Measurements from ENCODE around the gene TMEM237.

The TMEM237 gene

GRCh38 chr2:201643216-201643890 lies at the start of gene TMEM237:
TSS of gene TMEM237 (minus strand) at chr2:201643503. CDS start at chr2:201643400, 103 bp downstream.
- DNase-seq (ENCODE audit: low read depth), result peak; percentile 62
- no peak for TF ChIP-seq POLR2A (IDR thresholded peaks at IDR 0.05; ENCODE audit: extremely low read depth, insufficient read length)
- 0 out of 2 replicates have a peak, but pooled peaks have one; percentile 34 for TF ChIP-seq MYC (IDR thresholded peaks at IDR 0.05; ENCODE audit: low read depth, low read length)
- H3K4me3 ChIP-seq (ENCODE audit: low read depth, low read length), result peak within 1 kb of the TSS; percentile 88

- TF ChIP-seq POLR2A (IDR thresholded peaks at IDR 0.05; ENCODE audit: extremely low read depth, insufficient read length) (no peak), MYC (IDR thresholded peaks at IDR 0.05; ENCODE audit: low read depth, low read length) (no peak), CTCF (IDR thresholded peaks at IDR 0.05; ENCODE audit: low read depth, low read length) (no peak), MAX (IDR thresholded peaks at IDR 0.05; ENCODE audit: low read depth, low read length) (no peak)
- no peak overlapping the region for H3K4me3 ChIP-seq (ENCODE audit: low read depth, low read length)
- no peak for DNase-seq (ENCODE audit: low read depth)
These were observed 41.9 kb upstream of the TMEM237 start for GRCh38 chr2:201685156-201685555.

- TF ChIP-seq POLR2A (IDR thresholded peaks at IDR 0.05; ENCODE audit: extremely low read depth, insufficient read length) (no peak), CTCF (IDR thresholded peaks at IDR 0.05; ENCODE audit: low read depth, low read length) (peak; percentile 68)
- DNase-seq (ENCODE audit: low read depth), result peak; percentile 33
- H3K4me3 ChIP-seq (ENCODE audit: low read depth, low read length), result no peak overlapping the region
These were observed 37.4 kb upstream of the TMEM237 start for GRCh38 chr2:201680743-201681142.

- DNase-seq (ENCODE audit: low read depth), result peak; percentile 34
- H3K4me3 ChIP-seq (ENCODE audit: low read depth, low read length), result no peak overlapping the region
- TF ChIP-seq MYC (IDR thresholded peaks at IDR 0.05; ENCODE audit: low read depth, low read length) (no peak), CTCF (IDR thresholded peaks at IDR 0.05; ENCODE audit: low read depth, low read length) (no peak), POLR2A (IDR thresholded peaks at IDR 0.05; ENCODE audit: extremely low read depth, insufficient read length) (no peak), MAX (IDR thresholded peaks at IDR 0.05; ENCODE audit: low read depth, low read length) (no peak)
These were observed 35.1 kb upstream of the TMEM237 start for GRCh38 chr2:201678401-201678800.

- TF ChIP-seq MAX (IDR thresholded peaks at IDR 0.05; ENCODE audit: low read depth, low read length), result no peak
- no peak for TF ChIP-seq CTCF (IDR thresholded peaks at IDR 0.05; ENCODE audit: low read depth, low read length)
- no peak for TF ChIP-seq MYC (IDR thresholded peaks at IDR 0.05; ENCODE audit: low read depth, low read length)
- TF ChIP-seq POLR2A (IDR thresholded peaks at IDR 0.05; ENCODE audit: extremely low read depth, insufficient read length), result no peak
- DNase-seq (ENCODE audit: low read depth), result no peak
- H3K4me3 ChIP-seq (ENCODE audit: low read depth, low read length), result no peak overlapping the region
These were observed 32.2 kb upstream of the TMEM237 start for GRCh38 chr2:201675454-201675853.

GRCh38 chr2:201674794-201675193 lies 31.5 kb upstream of the TMEM237 start:
- TF ChIP-seq MAX (IDR thresholded peaks at IDR 0.05; ENCODE audit: low read depth, low read length) (no peak), CTCF (IDR thresholded peaks at IDR 0.05; ENCODE audit: low read depth, low read length) (no peak), POLR2A (IDR thresholded peaks at IDR 0.05; ENCODE audit: extremely low read depth, insufficient read length) (no peak)
- DNase-seq (ENCODE audit: low read depth), result no peak
- H3K4me3 ChIP-seq (ENCODE audit: low read depth, low read length), result no peak overlapping the region

All from NB4 (cell line).